CD8-positive, alpha-beta memory T cell (primary cell): Measurements from ENCODE around the gene RNF121. TPM values are rescaled to one million over a fixed set of nuclear protein-coding genes. Genes with fewer than 3 reads are reported as not detected.

Experiments used
- CTCF ChIA-PET: fragments of 350-600 bp; sonication (Branson Sonifier 250); formaldehyde crosslinking; loops from one replicate; lab custom pipeline; 2021; ENCODE audit warnings: antibody characterized with exemption; lab: Charles Lee
- POLR2A ChIA-PET: fragments of 350-600 bp; sonication (Branson Sonifier 250); formaldehyde crosslinking; loops from one replicate; lab custom pipeline; 2021; ENCODE audit warnings: antibody characterized with exemption; lab: Charles Lee
- DNase-seq, 5 donors: peaks; one replicate each; pipeline versions ENCODE4 v3.0.0 to v3.0.0-alpha.2; 2020 to 2022; ENCODE audit warnings: mixed read lengths in 1 of 5
- H3K27ac ChIP-seq: one replicate; pipeline ENCODE4 v1.7.0; 2013; ENCODE audit warnings: low read depth, mild to moderate bottlenecking, low read length, moderate library complexity
- H3K27me3 ChIP-seq: 2 replicates; pipeline ENCODE4 v1.7.0; 2013; ENCODE audit warnings: low read length, mild to moderate bottlenecking; ENCODE audit not compliant: insufficient read depth, poor library complexity, severe bottlenecking
- H3K36me3 ChIP-seq: 2 replicates; pipeline ENCODE4 v1.7.0; 2013; ENCODE audit warnings: mild to moderate bottlenecking, low read length, moderate library complexity; ENCODE audit not compliant: insufficient read depth
- H3K4me1 ChIP-seq: 2 replicates; pipeline ENCODE4 v1.7.0; 2013; ENCODE audit warnings: mild to moderate bottlenecking, low read length, moderate library complexity; ENCODE audit not compliant: insufficient read depth
- H3K4me3 ChIP-seq: 2 replicates; pipeline ENCODE4 v1.7.0; 2013; ENCODE audit warnings: mild to moderate bottlenecking, low read length
- H3K9me3 ChIP-seq: 2 replicates; pipeline ENCODE4 v1.7.0; 2013; ENCODE audit warnings: mild to moderate bottlenecking, low read length
- H3K27ac Mint-ChIP-seq, 8 donors: one replicate each; pipeline ENCODE4 v1.8.0; 2020 to 2021; ENCODE audit warnings: mixed read lengths in 8 of 8, mild to moderate bottlenecking in 6 of 8, inconsistent platforms in 3 of 8, moderate library complexity in 3 of 8
- H3K27me3 Mint-ChIP-seq, 2 donors: one replicate each; pipeline ENCODE4 v1.8.0; 2020 to 2021; ENCODE audit warnings: mixed read lengths in 2 of 2, mild to moderate bottlenecking in 1 of 2, moderate library complexity in 1 of 2
- H3K36me3 Mint-ChIP-seq, 3 donors: one replicate each; pipeline ENCODE4 v1.8.0; 2020 to 2021; ENCODE audit warnings: mixed read lengths in 3 of 3, inconsistent platforms in 1 of 3, mild to moderate bottlenecking in 1 of 3
- H3K4me1 Mint-ChIP-seq, 3 donors: one replicate each; pipeline ENCODE4 v1.8.0; 2020 to 2021; ENCODE audit warnings: mixed read lengths in 3 of 3, inconsistent platforms in 1 of 3, mild to moderate bottlenecking in 1 of 3
- H3K4me3 Mint-ChIP-seq, 7 donors: one replicate each; pipeline ENCODE4 v1.8.0; 2020 to 2021; ENCODE audit warnings: mixed read lengths in 7 of 7, mild to moderate bottlenecking in 6 of 7, moderate library complexity in 4 of 7, inconsistent platforms in 2 of 7
- H3K9me3 Mint-ChIP-seq, 5 donors: one replicate each; pipeline ENCODE4 v1.8.0; 2020 to 2022; ENCODE audit warnings: mixed read lengths in 5 of 5, mild to moderate bottlenecking in 3 of 5, moderate library complexity in 2 of 5, inconsistent platforms in 1 of 5
- polyA plus RNA-seq: library from polyadenylated mRNA; unstranded; fragments of 300-500 nt; fragmentation: Illumina TruSeq; gene quantifications from one replicate; pipeline ENCODE4 v1.2.3, GENCODE V29; 2021
- total RNA-seq, 2 experiments: library from RNA; stranded (reverse); gene quantifications; one replicate each; pipeline ENCODE4 v1.2.3, GENCODE V29; 2021

RNF121 gene
- total and polyA plus RNA-seq, 3 experiments from 2014 or later: 9.4 to 62.1 (median 57.3) TPM

DNA sequence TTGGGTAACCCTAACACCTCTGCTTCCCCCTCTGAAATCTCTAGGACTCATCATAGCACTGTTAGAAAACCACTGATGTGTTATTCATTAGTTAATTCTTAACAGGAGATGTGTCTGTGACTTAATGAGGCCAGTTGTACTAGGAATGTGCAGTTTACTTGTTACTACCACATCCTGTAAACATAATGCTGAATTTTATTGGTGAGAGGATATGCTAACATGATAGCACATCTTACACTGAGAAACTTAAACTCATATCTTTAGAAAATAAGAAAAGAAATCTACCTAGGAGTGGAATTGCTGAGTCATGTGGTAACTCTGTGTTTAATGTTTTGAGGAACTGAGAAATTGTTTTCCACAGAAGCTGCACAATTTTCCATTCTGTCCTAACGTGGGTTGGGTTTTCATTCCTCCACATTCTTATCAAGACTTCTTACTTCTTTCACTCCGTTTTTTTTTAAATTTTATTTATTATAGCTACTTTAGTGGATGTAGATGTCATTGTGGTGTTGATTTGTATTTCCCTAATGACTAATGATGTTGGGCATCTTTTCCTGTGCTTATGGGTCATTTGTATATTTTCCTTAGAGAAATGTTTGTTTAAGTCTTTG, 33.7 kb downstream of the RNF121 start:
- Mint-ChIP-seq H3K9me3 (no peaks in the 10 kb centered on the region), H3K4me3 (no peak overlapping the region), H3K36me3 (peaks cover 12 to 55% (median 15%) of the 10 kb centered on the region in 3 donors), H3K27ac (peak overlapping the region in 3 of 8 donors; percentile 35 to 61 (median 46)), H3K4me1 (peaks cover 4 to 9% (median 7%) of the 10 kb centered on the region in 3 donors), H3K27me3 (no peaks in the 10 kb centered on the region)
- no peak for DNase-seq
- H3K36me3 ChIP-seq: peaks cover 9% of the 10 kb centered on the region
- H3K9me3 ChIP-seq: no peaks in the 10 kb centered on the region
- CTCF ChIA-PET: no interaction called here
- POLR2A ChIA-PET: no interaction called here
- H3K27me3 ChIP-seq: no peaks in the 10 kb centered on the region
- H3K27ac ChIP-seq: no peak overlapping the region
- H3K4me3 ChIP-seq: no peak overlapping the region
- H3K4me1 ChIP-seq: peaks cover 5% of the 10 kb centered on the region

- H3K9me3 Mint-ChIP-seq: no peaks in the 10 kb centered on the region
- Histone ChIP-seq H3K27ac (no peak overlapping the region), H3K27me3 (no peaks in the 10 kb centered on the region), H3K9me3 (no peaks in the 10 kb centered on the region), H3K4me3 (no peak overlapping the region), H3K36me3 (peaks cover 9% of the 10 kb centered on the region), H3K4me1 (peaks cover 5% of the 10 kb centered on the region)
- H3K36me3 Mint-ChIP-seq: peaks cover 12 to 59% (median 14%) of the 10 kb centered on the region in 3 donors
- H3K4me1 Mint-ChIP-seq: peaks cover 0 to 5% (median 3%) of the 10 kb centered on the region in 3 donors
- DNase-seq: no peak
- H3K4me3 Mint-ChIP-seq: no peak overlapping the region
- no peak overlapping the region for H3K27ac Mint-ChIP-seq
- no peaks in the 10 kb centered on the region for H3K27me3 Mint-ChIP-seq
- ChIA-PET CTCF (no interaction called here), POLR2A (no interaction called here)
These were observed 34.6 kb downstream of the RNF121 start for GRCh38 chr11:71963468-71963867.

GRCh38 chr11:71964641-71965040, 35.8 kb downstream of the RNF121 start:
- Mint-ChIP-seq H3K9me3 (no peaks in the 10 kb centered on the region), H3K27ac (peak overlapping the region in 1 of 8 donors; percentile 47), H3K36me3 (peaks cover 11 to 59% (median 12%) of the 10 kb centered on the region in 3 donors), H3K4me3 (no peak overlapping the region), H3K27me3 (no peaks in the 10 kb centered on the region), H3K4me1 (peaks cover 0 to 5% (median 3%) of the 10 kb centered on the region in 3 donors)
- peaks cover 5% of the 10 kb centered on the region for H3K4me1 ChIP-seq
- H3K27me3 ChIP-seq: no peaks in the 10 kb centered on the region
- no peaks in the 10 kb centered on the region for H3K9me3 ChIP-seq
- DNase-seq: no peak
- H3K27ac ChIP-seq: no peak overlapping the region
- H3K4me3 ChIP-seq: no peak overlapping the region
- ChIA-PET POLR2A (no interaction called here), CTCF (no interaction called here)
- H3K36me3 ChIP-seq: peaks cover 9% of the 10 kb centered on the region

GRCh38 chr11:71971680-71972079, 42.8 kb downstream of the RNF121 start:
- no peaks in the 10 kb centered on the region for H3K9me3 Mint-ChIP-seq
- H3K9me3 ChIP-seq: no peaks in the 10 kb centered on the region
- H3K4me3 Mint-ChIP-seq: no peak overlapping the region
- H3K36me3 ChIP-seq: no peaks in the 10 kb centered on the region
- H3K4me1 ChIP-seq: no peaks in the 10 kb centered on the region
- H3K27me3 ChIP-seq: no peaks in the 10 kb centered on the region
- H3K36me3 Mint-ChIP-seq: peaks cover 0 to 40% (median 4%) of the 10 kb centered on the region in 3 donors
- H3K4me3 ChIP-seq: no peak overlapping the region
- no peak overlapping the region for H3K27ac ChIP-seq
- CTCF ChIA-PET: no interaction called here
- no peak for DNase-seq
- peak overlapping the region in 1 of 8 donors; percentile 2 for H3K27ac Mint-ChIP-seq
- H3K27me3 Mint-ChIP-seq: no peaks in the 10 kb centered on the region
- POLR2A ChIA-PET: no interaction called here
- H3K4me1 Mint-ChIP-seq: no peaks in the 10 kb centered on the region

GRCh38 chr11:71976551-71976950, 47.7 kb downstream of the RNF121 start:
- no peaks in the 10 kb centered on the region for H3K4me1 ChIP-seq
- H3K36me3 Mint-ChIP-seq: peaks cover 0 to 36% (median 3%) of the 10 kb centered on the region in 3 donors
- no peaks in the 10 kb centered on the region for H3K27me3 ChIP-seq
- H3K4me1 Mint-ChIP-seq: peaks cover 0 to 2% (median 0%) of the 10 kb centered on the region in 3 donors
- H3K27ac ChIP-seq: no peak overlapping the region
- ChIA-PET CTCF (interaction anchor here (0.7 to 3.9 kb wide), 11 partner anchors 10 to 454 kb away, joined by 3 to 30 read pairs (median 4); no protein-coding TSS in a partner anchor), POLR2A (no interaction called here)
- no peak for DNase-seq
- no peak overlapping the region for H3K27ac Mint-ChIP-seq
- no peak overlapping the region for H3K4me3 Mint-ChIP-seq
- H3K9me3 Mint-ChIP-seq: no peaks in the 10 kb centered on the region
- H3K9me3 ChIP-seq: no peaks in the 10 kb centered on the region
- no peak overlapping the region for H3K4me3 ChIP-seq
- no peaks in the 10 kb centered on the region for H3K36me3 ChIP-seq
- H3K27me3 Mint-ChIP-seq: no peaks in the 10 kb centered on the region

DNA sequence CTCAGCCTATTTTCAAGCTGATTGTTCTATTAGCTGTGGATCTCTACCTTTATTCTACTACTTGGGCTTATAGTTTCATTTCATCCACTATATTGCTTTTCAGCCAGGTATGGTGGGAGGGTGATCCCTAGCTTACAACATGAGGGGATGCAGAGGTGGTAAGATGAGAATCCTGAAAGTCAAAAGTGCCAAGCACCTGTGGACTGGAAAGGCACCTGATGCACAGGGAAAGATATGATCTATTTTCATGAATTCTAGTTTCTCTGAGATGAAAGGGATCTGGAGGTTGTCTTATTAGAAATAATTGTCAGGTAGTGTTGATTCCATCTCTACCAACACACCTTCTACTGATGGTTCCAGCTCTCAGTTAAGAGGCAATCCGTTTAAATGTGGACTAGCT, 48.2 kb downstream of the RNF121 start:
- CTCF ChIA-PET: interaction anchor here (0.7 to 3.9 kb wide), 19 partner anchors 9 to 454 kb away, joined by 3 to 30 read pairs (median 5); no protein-coding TSS in a partner anchor
- Histone ChIP-seq H3K36me3 (no peaks in the 10 kb centered on the region), H3K4me1 (no peaks in the 10 kb centered on the region), H3K4me3 (no peak overlapping the region), H3K27ac (no peak overlapping the region), H3K9me3 (no peaks in the 10 kb centered on the region), H3K27me3 (no peaks in the 10 kb centered on the region)
- Mint-ChIP-seq H3K36me3 (peaks cover 0 to 34% (median 3%) of the 10 kb centered on the region in 3 donors), H3K27ac (no peak overlapping the region), H3K9me3 (no peaks in the 10 kb centered on the region), H3K4me1 (peaks cover 0 to 2% (median 0%) of the 10 kb centered on the region in 3 donors), H3K4me3 (no peak overlapping the region), H3K27me3 (no peaks in the 10 kb centered on the region)
- POLR2A ChIA-PET: no interaction called here
- DNase-seq: no peak

DNA sequence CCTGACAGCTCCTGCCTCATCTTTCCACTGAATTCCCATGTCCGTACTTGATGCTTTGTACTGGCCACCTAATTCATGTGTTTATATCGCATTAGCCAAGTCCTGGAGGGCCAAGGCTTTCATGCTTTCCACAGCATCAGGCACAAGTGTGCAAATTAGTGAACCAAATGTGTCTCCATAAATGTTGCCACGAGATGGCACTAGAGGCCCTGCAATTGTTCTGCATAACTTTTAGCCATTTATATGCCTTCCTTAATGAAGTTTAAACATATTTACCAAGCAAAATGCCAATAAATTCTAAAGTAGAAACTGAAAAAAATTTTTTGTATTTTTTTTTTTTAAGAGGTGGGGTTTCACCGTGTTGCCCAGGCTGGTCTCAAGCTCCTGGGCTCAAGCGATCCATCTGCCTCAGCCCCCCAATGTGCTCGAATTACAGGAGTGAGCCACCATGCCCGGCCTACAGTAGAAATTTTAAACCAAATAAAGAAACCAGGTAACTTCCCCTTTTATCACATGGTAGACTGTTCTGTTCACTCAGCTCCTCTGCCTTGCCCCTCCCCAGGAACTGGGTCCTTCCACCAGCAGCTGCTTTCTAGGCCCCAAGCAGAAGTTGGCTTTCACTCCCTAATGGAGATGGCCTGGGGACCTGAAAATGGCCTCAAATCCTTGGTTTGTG, 49.0 kb downstream of the RNF121 start:
- no peaks in the 10 kb centered on the region for H3K27me3 ChIP-seq
- DNase-seq: peak; percentile 14 to 57 (median 24)
- no peaks in the 10 kb centered on the region for H3K9me3 Mint-ChIP-seq
- no peak overlapping the region for H3K27ac ChIP-seq
- H3K27me3 Mint-ChIP-seq: no peaks in the 10 kb centered on the region
- H3K4me3 ChIP-seq: no peak overlapping the region
- CTCF ChIA-PET: interaction anchor here (0.7 to 3.9 kb wide), 22 partner anchors 8 to 454 kb away, joined by 3 to 30 read pairs (median 5); partner anchors contain the start of gene ANAPC15
- POLR2A ChIA-PET: no interaction called here
- peaks cover 0 to 35% (median 6%) of the 10 kb centered on the region in 3 donors for H3K36me3 Mint-ChIP-seq
- no peak overlapping the region for H3K4me3 Mint-ChIP-seq
- H3K9me3 ChIP-seq: no peaks in the 10 kb centered on the region
- H3K4me1 ChIP-seq: no peaks in the 10 kb centered on the region
- peaks cover 0 to 2% (median 0%) of the 10 kb centered on the region in 3 donors for H3K4me1 Mint-ChIP-seq
- no peak overlapping the region for H3K27ac Mint-ChIP-seq
- H3K36me3 ChIP-seq: no peaks in the 10 kb centered on the region

GRCh38 chr11:71979094-71979493, 50.2 kb downstream of the RNF121 start:
- no peaks in the 10 kb centered on the region for H3K9me3 ChIP-seq
- H3K4me3 ChIP-seq: no peak overlapping the region
- Mint-ChIP-seq H3K27ac (peak overlapping the region in 1 of 8 donors; percentile 60), H3K9me3 (no peaks in the 10 kb centered on the region), H3K27me3 (no peaks in the 10 kb centered on the region), H3K36me3 (peaks cover 0 to 47% (median 8%) of the 10 kb centered on the region in 3 donors), H3K4me3 (no peak overlapping the region), H3K4me1 (peaks cover 0 to 2% (median 0%) of the 10 kb centered on the region in 3 donors)
- peaks cover 6% of the 10 kb centered on the region for H3K36me3 ChIP-seq
- no peaks in the 10 kb centered on the region for H3K4me1 ChIP-seq
- POLR2A ChIA-PET: no interaction called here
- CTCF ChIA-PET: interaction anchor here (0.9 to 3.9 kb wide), 9 partner anchors 17 to 467 kb away, joined by 3 to 30 read pairs (median 5); partner anchors contain the start of gene ANAPC15
- no peaks in the 10 kb centered on the region for H3K27me3 ChIP-seq
- no peak overlapping the region for H3K27ac ChIP-seq
- no peak for DNase-seq
